Stimulated activated CD8-positive, alpha-beta memory T cell treated with anti-CD3 and anti-CD28 coated beads, Interleukin-12 subunit alpha, Interleukin-12 subunit beta, amount 100 ng/mL, for 4 hours (primary cell): ENCODE measurements around the gene ARFGAP2.
"Not testable (repeated sequence)": the region's sequence is repeated elsewhere in the genome, so short reads cannot be mapped to it uniquely, and the experiment has no call there.

Experiments
- DNase-seq: peaks from one replicate; pipeline ENCODE4 v3.0.0-alpha.2; 2020; ENCODE audit warnings: low read depth

The ARFGAP2 gene

DNA sequence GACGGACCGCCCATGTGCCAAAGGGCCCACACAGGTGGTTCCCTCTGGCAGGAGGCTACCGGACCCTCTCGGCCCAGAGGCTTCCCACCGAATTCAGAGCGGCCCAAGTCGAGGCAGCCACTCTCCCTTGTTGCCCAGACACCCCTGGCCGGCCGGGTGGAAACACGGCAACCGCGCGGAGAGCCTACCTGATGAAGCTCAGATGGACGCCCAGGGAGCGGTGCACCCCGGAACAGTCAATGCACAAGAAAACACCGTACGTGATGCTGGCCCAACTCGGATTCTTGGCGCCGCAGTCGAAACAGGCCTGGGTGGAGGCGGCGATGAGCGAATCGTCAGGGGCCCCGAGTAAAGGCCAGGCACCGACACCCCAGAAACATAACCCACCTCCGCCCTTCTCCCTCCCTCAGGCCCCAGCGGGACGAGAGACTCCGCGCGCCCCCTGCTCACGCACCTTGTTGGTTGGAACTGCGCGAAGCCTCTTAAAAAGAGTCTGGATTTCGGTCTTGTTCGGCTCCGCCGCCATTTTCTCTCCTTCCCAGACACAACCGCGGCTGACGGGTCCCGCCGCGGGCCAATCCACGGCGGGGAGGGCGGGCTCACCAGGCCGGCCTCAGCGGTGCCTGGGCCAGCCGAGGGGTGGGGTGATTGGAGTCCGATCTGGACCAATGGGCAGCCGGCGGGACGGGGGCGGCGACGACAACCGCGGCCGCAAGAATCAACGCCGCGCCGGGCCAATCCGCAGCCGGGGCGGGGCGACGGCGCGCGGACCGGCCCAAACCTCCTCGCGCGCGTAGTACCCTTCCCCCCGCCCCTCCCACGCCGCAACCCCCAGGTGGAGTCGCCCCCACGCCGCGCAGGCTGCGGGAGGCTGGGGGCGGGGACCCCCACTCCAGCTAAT, at the start of gene ARFGAP2:
ARFGAP2 (minus strand) TSS at position 552 of the 901 bp plus-strand sequence; CDS start at position 526, 26 bp downstream.
- DNase-seq: peak; percentile 95

DNA sequence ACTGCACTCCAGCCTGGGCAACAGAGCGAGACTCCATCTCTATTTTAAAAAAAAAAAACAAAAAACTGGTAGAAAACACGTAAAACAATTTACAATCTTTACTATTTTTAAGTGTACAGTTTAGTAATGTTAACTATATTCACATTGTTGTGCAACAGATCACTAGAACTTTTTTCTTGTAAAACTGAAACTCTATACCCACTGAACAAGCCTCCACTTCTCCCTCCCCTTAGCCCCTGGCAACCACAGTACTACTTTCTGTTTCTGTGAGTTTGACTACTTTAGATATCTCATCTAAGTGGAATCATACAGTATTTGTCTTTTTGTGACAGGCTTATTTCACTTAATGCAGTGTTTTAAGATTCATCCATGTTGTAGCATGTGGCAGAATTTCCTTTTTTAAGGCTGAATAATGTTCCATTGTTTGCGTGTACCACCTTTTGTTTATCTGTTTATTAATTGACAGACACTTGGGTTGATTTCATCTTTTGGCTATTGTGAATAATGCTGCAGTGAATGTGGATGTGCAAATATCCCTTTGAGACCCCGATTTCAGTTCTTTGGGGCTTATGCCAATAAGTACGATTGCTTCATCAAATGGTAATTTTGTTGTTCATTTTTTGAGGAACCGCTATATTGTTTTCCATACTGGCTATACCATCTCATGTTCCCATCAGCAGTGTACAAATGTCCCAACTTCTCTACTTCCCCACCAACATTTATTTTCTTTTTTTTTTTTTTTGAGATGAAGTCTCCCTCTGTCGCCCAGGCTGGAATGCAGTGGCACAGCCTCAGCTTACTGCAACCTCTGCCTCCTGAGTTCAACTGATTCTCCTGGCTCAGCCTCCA, 49.1 kb upstream of the ARFGAP2 start:
- DNase-seq: no peak

DNA sequence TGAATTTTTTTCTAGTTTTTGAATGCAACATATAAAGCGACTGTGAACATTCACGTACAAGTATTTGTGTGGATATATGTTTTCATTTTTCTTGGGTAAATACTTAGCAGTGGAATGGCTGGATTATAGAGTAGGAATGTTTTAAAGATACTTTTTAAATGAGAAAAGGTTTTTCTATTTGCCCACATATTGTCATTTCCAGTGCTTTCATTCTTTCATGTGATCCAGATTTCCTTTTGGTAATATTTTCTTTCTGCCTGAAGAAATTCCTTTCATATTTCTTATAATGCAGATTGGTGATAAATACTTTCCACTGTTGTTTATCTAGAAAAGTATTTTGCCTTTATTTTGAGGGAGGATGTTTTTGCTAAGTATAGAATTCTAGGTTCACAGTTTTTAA, 46.0 kb upstream of the ARFGAP2 start:
- DNase-seq: no peak

DNA sequence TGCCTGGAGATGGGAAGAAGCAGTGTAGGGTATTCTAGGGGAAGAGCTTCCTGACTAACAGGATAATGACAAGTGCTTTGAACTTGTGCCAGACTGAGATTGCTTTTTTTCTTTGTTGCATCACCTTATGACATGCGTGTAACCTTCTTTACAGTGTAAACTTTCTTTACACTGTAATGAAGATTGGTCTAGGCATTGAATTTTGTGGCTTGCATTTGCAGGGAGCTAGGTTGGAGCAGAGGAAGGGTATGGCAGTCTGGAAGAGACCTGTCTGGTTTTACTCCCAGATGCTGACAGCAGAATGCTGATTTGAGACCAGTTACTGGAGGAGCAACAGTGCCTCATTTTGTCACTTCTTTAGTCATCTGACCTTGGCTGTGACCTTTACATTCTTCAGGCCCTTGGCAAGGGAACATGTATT, 43.7 kb upstream of the ARFGAP2 start:
- DNase-seq: no peak

DNA sequence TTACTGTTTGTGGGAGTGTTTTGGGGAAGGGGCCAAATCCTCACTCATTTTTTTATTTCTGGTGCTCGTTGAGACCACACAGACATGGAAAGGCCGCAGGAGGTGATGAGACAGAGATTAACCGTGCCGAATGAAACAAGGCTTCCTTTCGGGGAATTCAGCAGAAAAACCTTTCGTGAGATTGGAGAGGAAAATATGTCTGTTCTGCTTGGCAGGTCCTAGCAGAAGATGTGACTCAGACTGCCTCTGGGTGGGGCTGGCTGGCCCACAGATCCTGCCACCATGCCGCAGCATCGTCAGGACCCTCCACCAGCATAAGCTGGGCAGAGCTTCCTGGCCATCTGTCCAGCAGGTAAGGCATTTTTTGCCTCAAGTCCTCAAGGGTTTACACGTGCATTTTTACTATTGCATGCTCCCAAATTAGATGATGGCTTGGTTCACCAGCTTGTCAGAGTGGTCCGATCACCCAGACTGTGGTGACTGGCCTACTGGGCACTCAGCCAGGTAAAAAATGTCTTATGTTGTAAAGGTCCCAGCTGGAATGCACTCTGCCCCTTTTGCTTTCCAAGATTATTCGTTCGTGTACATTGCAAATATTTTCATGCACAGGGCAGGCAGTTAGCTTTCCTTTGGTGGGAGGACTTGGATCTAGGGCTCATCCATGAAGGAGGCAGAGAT, 39.6 kb upstream of the ARFGAP2 start:
- DNase-seq: peak; percentile 58

DNA sequence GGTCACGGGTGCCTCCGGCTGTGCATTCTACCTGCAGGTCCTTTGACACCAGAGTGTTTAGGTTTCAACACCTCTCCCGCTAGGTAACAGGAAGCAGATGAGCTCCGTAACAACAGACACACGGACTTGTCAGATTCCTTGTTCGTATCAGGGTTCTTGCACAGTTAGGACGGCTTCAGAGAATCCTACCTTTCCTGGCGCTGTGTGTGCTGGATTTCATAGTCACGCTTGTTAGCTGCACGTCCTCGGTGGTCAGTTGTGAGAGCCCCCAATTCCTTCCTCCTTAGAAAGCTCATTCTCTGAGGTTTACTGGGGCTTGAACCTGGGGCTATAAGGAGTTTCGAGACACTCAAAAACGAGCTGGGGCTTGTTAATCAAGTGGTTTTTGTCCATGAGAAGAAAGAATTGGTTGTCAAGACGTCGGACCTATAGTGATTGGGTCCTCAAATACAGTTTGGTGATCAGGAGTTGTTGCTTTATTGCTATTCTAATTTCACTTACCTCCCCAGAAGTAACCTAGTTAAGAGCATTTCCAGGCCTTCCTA, 38.8 kb upstream of the ARFGAP2 start:
- no peak for DNase-seq

DNA sequence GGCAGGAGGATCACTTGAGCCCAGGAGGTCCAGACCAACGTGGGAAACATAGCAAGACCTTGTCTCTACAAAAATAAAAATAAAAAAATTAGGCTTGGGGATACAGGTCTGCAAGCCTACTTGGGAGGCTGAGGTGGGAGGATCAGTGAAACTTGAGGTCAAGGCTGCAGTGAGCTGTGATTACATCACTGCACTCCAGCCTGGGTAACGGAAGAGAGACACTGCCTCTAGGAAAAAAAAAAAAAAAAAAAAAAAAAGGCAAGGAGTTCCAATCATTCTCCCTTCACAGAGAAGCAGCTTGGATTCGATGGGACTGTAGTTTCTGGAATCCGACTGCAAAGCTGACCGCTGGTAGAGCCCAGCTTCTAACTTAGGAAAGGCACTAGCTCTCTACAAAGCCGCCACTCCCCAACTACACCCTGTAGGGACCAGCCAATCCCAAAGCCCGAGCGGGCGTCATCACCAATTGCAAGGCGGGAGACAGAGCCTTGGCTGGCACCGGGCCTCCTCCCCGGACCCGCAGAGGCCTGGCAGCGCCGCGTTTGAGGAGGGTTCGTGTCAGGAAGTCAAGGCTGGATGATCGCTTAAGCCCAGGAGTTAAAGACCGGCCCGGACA, 37.4 kb upstream of the ARFGAP2 start:
- peak; percentile 63 for DNase-seq

DNA sequence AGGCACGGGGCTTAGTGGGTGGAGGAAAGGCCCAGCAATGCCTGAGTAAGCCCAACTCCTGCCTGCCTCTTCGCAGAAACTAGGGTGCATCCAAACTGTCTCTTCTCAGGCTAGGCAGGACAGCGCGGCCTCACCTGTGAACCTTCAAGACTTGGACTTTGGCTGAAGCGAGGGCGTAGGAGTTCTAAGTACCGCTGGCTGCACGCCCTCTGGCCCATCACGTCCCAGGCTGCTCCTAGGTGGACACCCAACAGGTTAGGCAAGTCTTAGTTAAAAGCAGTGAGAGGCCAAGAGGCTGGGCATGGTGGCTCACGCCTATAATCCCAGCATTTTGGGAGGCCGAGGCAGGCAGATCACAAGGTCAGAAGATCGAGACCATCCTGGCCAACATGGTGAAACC, 36.3 kb upstream of the ARFGAP2 start:
- no peak for DNase-seq

DNA sequence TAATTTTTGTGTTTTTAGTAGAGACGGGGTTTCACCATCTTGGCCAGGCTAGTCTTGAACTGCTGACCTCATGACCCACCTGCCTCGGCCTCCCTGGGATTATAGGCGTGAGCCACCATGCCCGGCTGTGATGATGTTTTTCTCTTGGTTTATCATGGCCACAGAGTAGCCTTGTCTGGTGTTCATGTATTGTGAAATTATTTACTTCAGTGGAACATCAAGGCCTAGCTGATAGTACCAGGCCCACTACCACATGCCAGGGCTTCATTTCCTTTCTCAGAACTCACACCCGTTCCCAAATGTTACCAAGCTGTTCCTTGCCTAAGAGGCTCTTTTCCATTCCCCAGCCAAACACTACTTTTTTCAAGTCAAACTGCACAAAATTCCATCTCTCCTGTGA, 31.9 kb upstream of the ARFGAP2 start:
- DNase-seq: no peak

DNA sequence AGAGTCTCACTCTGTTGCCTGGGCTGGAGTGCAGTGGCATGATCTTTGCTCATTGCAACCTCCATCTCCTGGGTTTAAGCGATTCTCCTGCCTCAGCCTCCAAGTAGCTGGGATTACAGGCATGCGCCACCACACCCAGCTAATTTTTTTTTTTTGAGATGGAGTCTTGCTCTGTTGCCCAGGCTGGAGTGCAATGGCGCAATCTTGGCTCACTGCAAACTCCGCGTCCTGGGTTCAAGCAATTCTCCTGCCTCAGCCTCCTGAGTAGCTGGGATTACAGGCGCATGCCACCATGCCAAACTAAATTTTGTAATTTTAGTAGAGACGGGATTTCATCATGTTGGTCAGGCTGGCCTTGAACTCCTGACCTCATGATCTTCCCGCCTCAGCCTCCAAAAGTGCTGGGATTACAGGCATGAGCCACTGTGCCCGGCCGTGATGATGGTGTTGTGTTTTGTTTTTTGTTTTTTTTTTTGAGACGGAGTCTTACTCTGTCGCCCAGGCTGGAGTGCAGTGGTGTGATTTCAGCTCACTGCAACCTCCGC, 31.4 kb upstream of the ARFGAP2 start:
- DNase-seq: not testable (repeated sequence)

DNA sequence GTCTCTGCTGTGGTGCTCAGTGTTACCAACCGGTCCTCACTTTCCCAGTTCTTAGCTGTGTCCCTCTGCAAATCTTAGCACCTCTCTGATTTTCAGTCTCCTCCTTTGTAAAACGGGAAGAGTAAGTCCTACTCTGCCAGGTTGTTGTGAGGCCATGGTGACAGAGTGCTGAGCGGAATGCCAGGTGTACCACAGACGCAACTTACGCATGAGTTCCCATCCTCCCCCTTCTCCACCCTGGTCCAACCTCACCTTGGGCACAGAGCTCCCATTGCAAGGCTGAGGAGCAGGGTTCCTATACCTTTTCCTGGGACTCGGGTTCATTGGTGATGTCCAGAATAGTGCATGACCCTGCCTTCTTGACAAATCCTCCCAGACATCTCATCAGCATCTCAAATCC, 30.8 kb upstream of the ARFGAP2 start:
- DNase-seq: no peak

DNA sequence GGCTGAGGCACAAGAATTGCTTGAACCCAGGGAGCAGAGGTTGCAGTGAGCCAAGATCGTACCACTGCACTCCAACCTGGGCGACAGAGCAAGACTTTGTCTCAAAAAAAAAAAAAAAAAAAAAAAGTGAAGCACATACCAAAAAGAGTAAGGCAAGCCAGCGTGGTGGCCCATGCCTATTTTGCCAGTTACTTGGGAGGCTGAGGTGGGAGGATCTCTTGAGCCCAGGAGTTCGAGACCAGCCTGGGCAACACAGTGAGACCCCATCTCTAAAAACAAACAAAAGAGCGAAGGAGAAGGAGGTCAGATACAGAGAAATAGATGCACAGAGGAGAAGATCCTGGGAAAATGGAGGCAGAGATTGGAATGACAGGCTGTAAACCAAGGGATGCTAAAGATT, 29.9 kb upstream of the ARFGAP2 start:
- not testable (repeated sequence) for DNase-seq

DNA sequence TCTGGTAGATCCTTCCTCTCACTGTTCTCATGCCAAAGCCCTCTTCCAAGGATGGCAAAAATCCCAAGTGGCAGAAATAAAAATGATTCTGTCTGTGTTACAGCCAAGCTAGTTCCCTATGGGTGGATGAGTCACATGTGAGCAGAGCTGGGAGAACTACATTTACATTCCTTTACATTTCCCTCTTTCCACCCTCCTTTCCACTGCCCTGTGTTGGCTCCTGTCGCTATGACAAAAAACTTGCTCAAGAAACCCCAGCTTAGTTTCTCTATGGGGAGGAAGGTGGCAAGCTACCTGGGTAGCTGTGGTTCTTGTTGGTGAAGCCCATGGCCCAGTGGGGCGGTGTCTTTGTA, 27.9 kb upstream of the ARFGAP2 start:
- no peak for DNase-seq

DNA sequence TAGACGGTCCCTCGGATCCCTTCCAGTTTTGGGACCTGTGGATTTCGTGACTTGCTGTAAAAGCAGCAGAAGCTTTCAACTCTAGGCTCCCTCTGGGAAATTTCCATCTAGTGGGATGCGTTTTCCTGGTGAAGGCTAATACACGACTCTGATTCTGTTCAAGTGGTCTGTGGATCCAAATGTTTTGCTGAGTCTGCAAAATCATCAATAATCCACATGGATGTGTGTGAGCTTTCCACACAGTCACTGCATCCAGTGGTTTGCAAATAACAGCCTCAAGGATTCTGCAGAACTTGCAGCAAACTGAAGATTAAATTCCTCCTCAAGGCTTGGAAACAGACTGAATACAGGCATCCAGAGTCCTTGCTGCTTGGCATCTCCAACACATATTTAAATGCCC, 25.9 kb upstream of the ARFGAP2 start:
- DNase-seq: no peak

DNA sequence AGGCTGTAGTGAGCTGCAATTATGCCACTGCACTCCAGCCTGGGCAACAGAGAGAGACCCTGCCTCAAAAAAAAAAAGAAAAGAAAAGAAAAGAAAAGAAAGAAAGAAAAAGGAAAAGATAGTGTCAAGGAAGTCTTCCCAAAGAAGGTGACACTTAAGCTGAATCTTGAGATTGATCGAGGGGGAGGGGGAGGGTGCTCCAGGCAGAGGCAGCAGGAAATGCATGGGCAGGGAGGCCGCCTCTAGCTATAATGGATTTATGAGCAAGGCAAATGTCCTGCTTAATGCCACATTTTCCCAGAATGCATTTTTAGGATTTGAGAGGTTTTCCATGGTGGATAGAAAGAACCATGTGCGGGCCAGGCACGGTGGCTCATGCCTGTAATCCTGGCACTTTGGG, 24.3 kb upstream of the ARFGAP2 start:
- no peak for DNase-seq

DNA sequence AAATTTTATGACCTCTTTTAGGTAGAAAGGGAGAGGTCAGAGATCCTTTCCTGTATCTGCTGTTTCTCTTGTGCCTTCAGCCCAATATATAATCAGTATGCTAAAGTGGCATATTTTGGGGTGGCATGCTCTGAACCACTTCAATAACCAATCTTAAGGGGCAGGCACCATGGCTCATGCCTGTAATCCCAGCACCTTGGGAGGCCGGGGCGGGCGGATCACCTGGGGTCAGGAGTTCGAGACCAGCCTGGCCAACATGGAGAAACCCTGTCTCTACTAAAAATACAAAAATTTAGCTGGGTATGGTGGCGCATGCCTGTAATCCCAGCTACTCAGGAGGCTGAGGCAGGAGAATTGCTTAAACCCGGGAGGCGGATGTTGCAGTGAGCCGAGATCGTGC, 21.5 kb upstream of the ARFGAP2 start:
- DNase-seq: not testable (repeated sequence)

DNA sequence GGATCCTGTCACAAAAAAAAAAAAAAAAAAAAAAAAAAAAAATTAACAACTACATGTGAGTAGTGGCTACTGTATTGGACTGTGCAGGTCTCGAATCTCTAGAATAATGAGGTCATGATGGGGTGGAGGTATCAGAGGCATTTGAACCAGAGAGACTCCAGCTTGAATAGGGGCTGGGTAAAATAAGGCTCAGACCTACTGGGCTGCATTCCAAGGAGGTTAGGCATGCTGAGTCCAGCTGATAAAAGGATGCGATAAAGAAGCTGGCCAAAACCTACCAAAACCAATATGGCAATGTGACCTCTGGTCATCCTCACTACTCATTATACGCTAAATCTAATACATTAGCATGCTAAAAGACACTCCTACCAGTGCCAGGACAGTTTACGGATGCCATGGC, 15.4 kb upstream of the ARFGAP2 start:
- DNase-seq: no peak

DNA sequence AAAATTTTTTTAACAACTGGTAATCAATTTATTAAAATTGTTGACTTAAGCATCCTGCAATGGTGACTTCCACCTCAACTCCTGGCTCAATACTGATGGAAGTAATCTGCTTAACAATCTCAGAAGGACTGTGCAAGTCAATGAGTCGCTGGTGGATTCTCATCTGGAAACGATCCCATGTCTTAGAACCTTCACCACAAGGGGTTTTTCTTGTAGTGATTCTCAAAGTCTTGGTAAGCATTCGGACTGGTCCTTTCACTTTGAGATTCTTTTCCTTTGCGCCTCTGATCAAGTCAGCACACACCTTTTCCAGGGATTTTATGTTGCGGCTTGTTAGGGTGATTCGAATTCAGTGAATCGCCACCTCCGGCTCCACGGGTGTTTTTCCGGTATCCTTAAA, 14.5 kb upstream of the ARFGAP2 start:
- not testable (repeated sequence) for DNase-seq

DNA sequence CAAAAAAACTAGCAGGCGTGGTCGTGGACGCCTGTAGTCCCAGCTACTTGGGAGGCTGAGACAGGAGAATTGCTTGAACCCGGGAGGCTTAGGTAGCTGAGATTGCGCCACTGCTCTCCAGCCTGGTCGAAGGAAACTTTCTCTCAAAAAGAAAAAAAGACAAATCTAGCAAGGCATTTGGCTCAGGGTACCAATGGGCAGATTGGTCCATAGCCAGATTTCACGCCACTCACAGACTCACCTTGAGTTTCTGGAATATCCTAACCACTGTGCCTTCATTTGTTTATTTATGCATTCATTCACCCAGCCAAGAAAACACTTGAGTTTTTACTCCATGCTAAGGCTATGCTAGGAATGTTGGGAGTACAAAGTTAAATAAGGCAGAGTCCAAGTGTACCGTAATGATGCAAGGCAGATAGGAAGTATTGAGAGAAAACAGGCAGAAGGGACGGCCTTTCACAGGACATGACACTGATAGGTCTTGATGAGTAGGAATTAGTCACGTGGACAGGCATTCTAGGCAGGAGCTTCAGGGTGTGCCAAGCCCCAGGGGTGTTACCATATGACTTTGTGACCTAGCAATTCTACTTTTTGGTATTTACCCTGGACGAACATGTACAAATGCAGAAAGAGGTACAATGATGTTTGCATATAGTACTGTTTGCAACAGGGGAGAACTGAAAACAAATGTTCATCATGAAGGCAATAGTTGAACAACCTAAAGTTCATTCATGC, 12.6 kb upstream of the ARFGAP2 start:
- no peak for DNase-seq

DNA sequence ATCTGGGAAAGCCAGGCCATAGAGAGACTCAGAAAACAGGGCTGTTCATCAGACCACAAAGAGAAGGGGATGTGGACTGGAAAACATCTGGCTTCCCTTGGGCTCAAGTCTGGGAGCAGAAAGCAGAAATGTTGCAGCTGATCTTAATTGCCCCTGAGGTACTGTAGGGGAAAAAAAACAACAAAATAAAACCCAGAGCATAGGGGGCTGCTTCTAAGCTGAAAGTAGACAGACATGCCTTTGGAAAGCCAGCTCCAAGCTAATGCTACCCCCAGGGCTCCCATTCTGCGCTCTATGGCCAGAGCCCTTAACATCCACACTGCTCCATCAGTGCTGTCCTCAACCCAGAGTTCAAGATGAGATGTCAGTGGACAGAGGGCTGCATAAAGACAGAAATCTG, 11.6 kb upstream of the ARFGAP2 start:
- DNase-seq: no peak

DNA sequence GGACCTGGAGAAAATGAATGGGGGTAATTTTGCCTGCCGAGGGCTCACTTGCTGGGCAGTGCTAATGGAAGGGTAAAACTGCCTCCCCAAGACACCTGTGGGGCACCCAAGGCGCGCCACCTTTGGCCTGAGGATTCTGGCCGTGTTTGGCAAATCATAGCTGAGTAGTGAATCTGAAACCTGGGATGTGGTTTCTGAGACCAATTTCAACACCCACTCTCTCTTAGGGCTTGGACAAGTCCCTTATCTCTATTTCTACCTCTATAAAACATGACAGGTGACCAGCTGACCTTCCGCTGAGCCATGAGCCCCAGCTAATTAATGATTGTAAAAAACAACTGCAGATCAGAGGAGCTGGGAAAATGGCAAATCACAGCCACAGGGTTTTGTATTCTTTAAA, 11.0 kb upstream of the ARFGAP2 start:
- no peak for DNase-seq
